ENCODE results near the gene SH3BGRL3. TPM values are rescaled to one million over a fixed set of nuclear protein-coding genes. Genes with fewer than 3 reads are reported as not detected.

SH3BGRL3 gene
- polyA plus RNA-seq, 1 donor from 2014 or later: 12.8 TPM

DNA sequence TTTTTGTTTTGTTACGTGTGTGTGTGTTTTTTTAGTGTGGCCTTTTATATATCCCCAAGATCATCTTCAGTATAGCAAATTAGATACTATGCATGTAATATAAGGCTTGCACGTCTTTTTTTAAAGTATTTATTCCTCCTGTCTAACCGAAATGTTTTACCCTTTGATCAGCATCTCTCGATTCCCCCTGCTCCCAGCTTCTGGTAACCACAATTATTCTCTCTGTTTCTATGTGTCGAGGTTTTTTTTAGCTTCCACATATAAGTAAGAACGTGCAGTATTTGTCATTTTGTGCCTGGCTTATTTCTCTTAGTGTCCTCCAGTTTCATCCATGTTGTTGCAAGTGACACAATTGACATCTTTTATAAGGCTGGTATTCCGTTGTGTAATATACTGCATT lies 27.2 kb upstream of the SH3BGRL3 start:
- H3K9ac ChIP-seq (ENCODE audit: low read length): no peak overlapping the region
- no peaks in the 10 kb centered on the region for H3K27me3 ChIP-seq (ENCODE audit: insufficient read depth, low read depth, low read length)
- no peak overlapping the region for H3K4me3 ChIP-seq (ENCODE audit: low read length)
- H4K20me1 ChIP-seq (ENCODE audit: insufficient read depth): no peaks in the 10 kb centered on the region
- H3K79me2 ChIP-seq (replicated peaks; ENCODE audit: insufficient read depth, low read length): no peaks in the 10 kb centered on the region
- no peaks in the 10 kb centered on the region for H3K9me3 ChIP-seq (ENCODE audit: low read length)
- no peak overlapping the region for H3K27ac ChIP-seq (ENCODE audit: low read length)
- no peak overlapping the region for H2AFZ ChIP-seq (ENCODE audit: low read depth, low read length)
- TF ChIP-seq, protein P1, sequence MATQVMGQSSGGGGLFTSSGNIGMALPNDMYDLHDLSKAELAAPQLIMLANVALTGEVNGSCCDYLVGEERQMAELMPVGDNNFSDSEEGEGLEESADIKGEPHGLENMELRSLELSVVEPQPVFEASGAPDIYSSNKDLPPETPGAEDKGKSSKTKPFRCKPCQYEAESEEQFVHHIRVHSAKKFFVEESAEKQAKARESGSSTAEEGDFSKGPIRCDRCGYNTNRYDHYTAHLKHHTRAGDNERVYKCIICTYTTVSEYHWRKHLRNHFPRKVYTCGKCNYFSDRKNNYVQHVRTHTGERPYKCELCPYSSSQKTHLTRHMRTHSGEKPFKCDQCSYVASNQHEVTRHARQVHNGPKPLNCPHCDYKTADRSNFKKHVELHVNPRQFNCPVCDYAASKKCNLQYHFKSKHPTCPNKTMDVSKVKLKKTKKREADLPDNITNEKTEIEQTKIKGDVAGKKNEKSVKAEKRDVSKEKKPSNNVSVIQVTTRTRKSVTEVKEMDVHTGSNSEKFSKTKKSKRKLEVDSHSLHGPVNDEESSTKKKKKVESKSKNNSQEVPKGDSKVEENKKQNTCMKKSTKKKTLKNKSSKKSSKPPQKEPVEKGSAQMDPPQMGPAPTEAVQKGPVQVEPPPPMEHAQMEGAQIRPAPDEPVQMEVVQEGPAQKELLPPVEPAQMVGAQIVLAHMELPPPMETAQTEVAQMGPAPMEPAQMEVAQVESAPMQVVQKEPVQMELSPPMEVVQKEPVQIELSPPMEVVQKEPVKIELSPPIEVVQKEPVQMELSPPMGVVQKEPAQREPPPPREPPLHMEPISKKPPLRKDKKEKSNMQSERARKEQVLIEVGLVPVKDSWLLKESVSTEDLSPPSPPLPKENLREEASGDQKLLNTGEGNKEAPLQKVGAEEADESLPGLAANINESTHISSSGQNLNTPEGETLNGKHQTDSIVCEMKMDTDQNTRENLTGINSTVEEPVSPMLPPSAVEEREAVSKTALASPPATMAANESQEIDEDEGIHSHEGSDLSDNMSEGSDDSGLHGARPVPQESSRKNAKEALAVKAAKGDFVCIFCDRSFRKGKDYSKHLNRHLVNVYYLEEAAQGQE (IDR thresholded peaks at IDR 0.05; ENCODE audit: borderline replicate concordance): no peak
- no peak for TF ChIP-seq EP300 (conservative IDR thresholded peaks at IDR 0.05; ENCODE audit: poor library complexity, severe bottlenecking)
- TF ChIP-seq SMC3 (conservative IDR thresholded peaks at IDR 0.05; ENCODE audit: poor library complexity): no peak
- no peak for TF ChIP-seq MXI1 (conservative IDR thresholded peaks at IDR 0.05; ENCODE audit: poor library complexity, severe bottlenecking)
- no peak overlapping the region for H3K4me2 ChIP-seq (ENCODE audit: low read length)
- H3F3A ChIP-seq (ENCODE audit: insufficient read depth, low read length, poor library complexity, severe bottlenecking): no peaks in the 10 kb centered on the region
- no peaks in the 10 kb centered on the region for H3K9me2 ChIP-seq (ENCODE audit: insufficient read depth, low read length)
- H3K36me3 ChIP-seq (ENCODE audit: insufficient read depth, low read length): no peaks in the 10 kb centered on the region

DNA sequence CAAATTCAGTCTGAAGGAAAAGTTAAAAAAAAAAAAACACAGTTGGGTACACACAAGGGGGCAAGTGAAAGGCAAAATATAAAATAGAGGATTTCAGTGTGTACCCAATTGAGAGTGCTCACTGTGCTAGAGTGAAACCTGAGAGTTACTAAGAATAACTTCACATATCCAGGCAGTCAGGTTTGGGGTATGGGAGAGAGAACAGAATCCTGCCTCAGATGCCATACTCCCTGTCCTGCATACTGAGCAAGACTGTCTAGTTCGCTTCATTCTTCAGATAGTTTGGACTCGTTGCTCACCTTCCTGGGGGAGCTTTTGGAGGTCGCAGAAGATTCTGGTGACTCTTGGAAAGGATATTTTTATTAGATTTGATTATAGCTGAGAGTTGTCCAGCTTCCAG lies 25.5 kb upstream of the SH3BGRL3 start:
- Histone ChIP-seq H2AFZ (ENCODE audit: low read depth, low read length) (no peak overlapping the region), H4K20me1 (ENCODE audit: insufficient read depth) (no peaks in the 10 kb centered on the region), H3K79me2 (replicated peaks; ENCODE audit: insufficient read depth, low read length) (no peaks in the 10 kb centered on the region), H3K4me3 (ENCODE audit: low read length) (no peak overlapping the region), H3F3A (ENCODE audit: insufficient read depth, low read length, poor library complexity, severe bottlenecking) (no peaks in the 10 kb centered on the region), H3K4me2 (ENCODE audit: low read length) (no peak overlapping the region), H3K36me3 (ENCODE audit: insufficient read depth, low read length) (no peaks in the 10 kb centered on the region), H3K27me3 (ENCODE audit: insufficient read depth, low read depth, low read length) (no peaks in the 10 kb centered on the region), H3K27ac (ENCODE audit: low read length) (no peak overlapping the region), H3K9me3 (ENCODE audit: low read length) (no peaks in the 10 kb centered on the region), H3K9ac (ENCODE audit: low read length) (no peak overlapping the region), H3K9me2 (ENCODE audit: insufficient read depth, low read length) (no peaks in the 10 kb centered on the region)
- TF ChIP-seq TAF1 (IDR thresholded peaks at IDR 0.05; ENCODE audit: low read depth) (no peak), MXI1 (conservative IDR thresholded peaks at IDR 0.05; ENCODE audit: poor library complexity, severe bottlenecking) (no peak), EP300 (conservative IDR thresholded peaks at IDR 0.05; ENCODE audit: poor library complexity, severe bottlenecking) (no peak), CTCF (IDR thresholded peaks at IDR 0.05; ENCODE audit: poor library complexity, severe bottlenecking) (no peak), RAD21 (conservative IDR thresholded peaks at IDR 0.05) (no peak), EZH2 (IDR thresholded peaks at IDR 0.05; ENCODE audit: borderline replicate concordance, insufficient read depth, low read length, poor library complexity, severe bottlenecking) (no peak), POLR2AphosphoS5 (IDR thresholded peaks at IDR 0.05) (no peak), SMC3 (conservative IDR thresholded peaks at IDR 0.05; ENCODE audit: poor library complexity) (no peak)
- TF ChIP-seq, protein P1 (IDR thresholded peaks at IDR 0.05; ENCODE audit: borderline replicate concordance): no peak
